CD4-positive, alpha-beta T cell treated with Interleukin-15 for 4 hours (primary cell): ENCODE results near the gene ADGRG7.
"Not testable (repeated sequence)": the region's sequence is repeated elsewhere in the genome, so short reads cannot be mapped to it uniquely, and the experiment has no call there.

Experiments
- DNase-seq: peaks from one replicate; pipeline ENCODE4 v3.0.0-alpha.2; 2020; ENCODE audit warnings: low spot score

Gene ADGRG7

GRCh38 chr3:100645913-100646312 lies 36.5 kb downstream of the ADGRG7 start:
- no peak for DNase-seq

GRCh38 chr3:100647171-100647570 lies 37.8 kb downstream of the ADGRG7 start:
- no peak for DNase-seq

- no peak for DNase-seq
These were observed 38.3 kb downstream of the ADGRG7 start for GRCh38 chr3:100647657-100648056.

GRCh38 chr3:100650651-100651619 lies 41.5 kb downstream of the ADGRG7 start:
- DNase-seq: peak; percentile 18

- no peak for DNase-seq
These were observed 44.3 kb downstream of the ADGRG7 start for GRCh38 chr3:100653604-100654294.

GRCh38 chr3:100656945-100657344 lies 47.5 kb downstream of the ADGRG7 start:
- DNase-seq: no peak

GRCh38 chr3:100661294-100661693 lies 51.9 kb downstream of the ADGRG7 start:
- not testable (repeated sequence) for DNase-seq

GRCh38 chr3:100662113-100662823 lies 52.9 kb downstream of the ADGRG7 start:
- no peak for DNase-seq

- DNase-seq: peak; percentile 34
These were observed 55.8 kb downstream of the ADGRG7 start for GRCh38 chr3:100665230-100665629.

GRCh38 chr3:100666699-100667098 lies 57.3 kb downstream of the ADGRG7 start:
- DNase-seq: not testable (repeated sequence)

GRCh38 chr3:100667316-100667715 lies 57.9 kb downstream of the ADGRG7 start:
- DNase-seq: not testable (repeated sequence)

- DNase-seq: not testable (repeated sequence)
These were observed 61.6 kb downstream of the ADGRG7 start for GRCh38 chr3:100670995-100671394.

GRCh38 chr3:100681496-100681895 lies 72.1 kb downstream of the ADGRG7 start:
- no peak for DNase-seq

GRCh38 chr3:100682056-100682853 lies 72.9 kb downstream of the ADGRG7 start:
- no peak for DNase-seq

- no peak for DNase-seq
These were observed 73.7 kb downstream of the ADGRG7 start for GRCh38 chr3:100682854-100683760.

- no peak for DNase-seq
These were observed 83.8 kb downstream of the ADGRG7 start for GRCh38 chr3:100693225-100693624.

GRCh38 chr3:100695696-100696095 lies 86.3 kb downstream of the ADGRG7 start:
- no peak for DNase-seq

- DNase-seq: no peak
These were observed 86.8 kb downstream of the ADGRG7 start for GRCh38 chr3:100696161-100696560.

- no peak for DNase-seq
These were observed 87.8 kb downstream of the ADGRG7 start for GRCh38 chr3:100697172-100697571.

GRCh38 chr3:100697723-100698285 lies 88.4 kb downstream of the ADGRG7 start:
- DNase-seq: no peak
